ENCODE measurements around the gene FHL1.

FHL1 gene

DNA sequence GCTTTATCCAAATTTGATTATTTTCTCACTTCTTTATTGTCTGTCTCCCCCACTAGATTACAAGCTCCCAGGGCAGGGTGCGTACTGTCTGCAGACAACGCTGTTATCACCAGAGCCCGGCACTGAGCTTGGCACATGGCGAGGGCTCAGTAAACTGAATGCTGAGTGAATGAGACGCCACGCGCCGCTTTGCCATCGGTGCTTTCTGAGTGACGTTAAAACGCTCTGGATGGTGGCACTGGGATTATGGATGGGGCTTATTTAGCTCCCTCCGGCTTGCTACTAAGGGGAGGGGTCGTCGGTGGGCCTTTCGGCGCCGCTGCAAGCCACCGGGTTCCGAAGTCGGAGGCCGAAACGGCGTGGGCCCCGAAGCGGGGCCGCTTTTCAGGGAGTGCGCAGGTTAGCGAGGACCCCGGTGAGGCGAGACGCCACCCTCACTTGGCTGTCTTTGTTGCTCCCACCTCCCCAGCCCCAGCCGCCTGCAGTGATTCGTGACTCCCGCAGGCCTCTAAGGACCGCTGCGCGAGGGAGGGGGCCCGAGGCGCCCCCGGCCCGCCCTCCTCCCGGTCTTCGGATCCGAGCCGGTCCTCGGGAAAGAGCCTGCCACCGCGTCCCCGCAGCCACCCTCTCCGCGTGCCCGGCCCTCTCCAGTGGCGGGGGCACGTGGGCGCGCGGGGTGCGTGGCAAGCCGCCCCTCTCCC lies 569 bp upstream of the FHL1 start:
- no peak for DNase-seq (ENCODE audit: low read depth)
- TF ChIP-seq, protein P1, sequence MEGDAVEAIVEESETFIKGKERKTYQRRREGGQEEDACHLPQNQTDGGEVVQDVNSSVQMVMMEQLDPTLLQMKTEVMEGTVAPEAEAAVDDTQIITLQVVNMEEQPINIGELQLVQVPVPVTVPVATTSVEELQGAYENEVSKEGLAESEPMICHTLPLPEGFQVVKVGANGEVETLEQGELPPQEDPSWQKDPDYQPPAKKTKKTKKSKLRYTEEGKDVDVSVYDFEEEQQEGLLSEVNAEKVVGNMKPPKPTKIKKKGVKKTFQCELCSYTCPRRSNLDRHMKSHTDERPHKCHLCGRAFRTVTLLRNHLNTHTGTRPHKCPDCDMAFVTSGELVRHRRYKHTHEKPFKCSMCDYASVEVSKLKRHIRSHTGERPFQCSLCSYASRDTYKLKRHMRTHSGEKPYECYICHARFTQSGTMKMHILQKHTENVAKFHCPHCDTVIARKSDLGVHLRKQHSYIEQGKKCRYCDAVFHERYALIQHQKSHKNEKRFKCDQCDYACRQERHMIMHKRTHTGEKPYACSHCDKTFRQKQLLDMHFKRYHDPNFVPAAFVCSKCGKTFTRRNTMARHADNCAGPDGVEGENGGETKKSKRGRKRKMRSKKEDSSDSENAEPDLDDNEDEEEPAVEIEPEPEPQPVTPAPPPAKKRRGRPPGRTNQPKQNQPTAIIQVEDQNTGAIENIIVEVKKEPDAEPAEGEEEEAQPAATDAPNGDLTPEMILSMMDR (IDR thresholded peaks at IDR 0.05; ENCODE audit: low read depth, low read length, missing control alignments) = no peak
- H3K4me3 ChIP-seq (ENCODE audit: low read depth, low read length) = peak overlapping the region; percentile 36

DNA sequence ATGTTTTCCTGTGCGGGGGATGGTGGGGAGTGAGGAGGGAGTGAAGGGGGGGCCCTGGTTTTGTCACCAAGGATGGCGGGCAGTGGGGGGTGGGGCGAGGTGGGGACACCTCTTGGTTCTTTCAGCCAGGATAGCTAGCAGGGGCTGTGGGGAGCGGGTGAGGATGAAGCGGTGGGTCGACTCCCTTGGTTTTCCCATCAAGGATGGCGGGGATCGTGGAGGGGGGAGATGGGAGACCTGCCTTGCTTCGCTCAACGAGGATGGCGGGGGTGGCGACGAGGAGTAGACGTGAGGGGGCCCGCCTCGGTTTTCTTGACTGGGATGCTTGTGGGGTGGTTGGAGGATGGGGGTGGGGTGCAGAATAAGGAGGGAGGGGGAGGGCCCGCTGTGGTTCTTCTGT lies 643 bp downstream of the FHL1 start:
- no peak for DNase-seq (ENCODE audit: low read depth)
- no peak overlapping the region for H3K4me3 ChIP-seq (ENCODE audit: low read depth, low read length)
- TF ChIP-seq, protein P1 (IDR thresholded peaks at IDR 0.05; ENCODE audit: low read depth, low read length, missing control alignments) = no peak

DNA sequence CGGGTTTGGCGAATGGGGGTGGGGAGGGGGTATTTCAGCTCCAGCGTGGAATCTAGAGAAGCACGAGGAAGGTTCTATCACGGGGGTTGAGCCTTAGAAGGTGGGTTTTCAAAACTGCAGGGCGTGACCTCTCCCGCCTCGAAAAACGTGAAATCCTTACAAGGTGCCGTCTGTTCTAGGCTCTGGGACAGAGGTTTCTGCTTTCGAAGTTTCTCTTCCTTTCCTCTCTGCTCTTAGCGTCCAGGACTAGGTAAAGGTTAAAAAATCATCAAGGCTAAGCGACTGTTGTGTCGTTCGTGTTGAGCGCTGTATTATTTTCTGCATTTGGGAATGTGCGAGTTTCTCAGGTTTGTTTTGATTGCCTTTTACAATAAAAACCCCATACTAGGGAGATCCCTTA lies 1.1 kb downstream of the FHL1 start:
- DNase-seq (ENCODE audit: low read depth) = no peak
- H3K4me3 ChIP-seq (ENCODE audit: low read depth, low read length) = no peak overlapping the region
- TF ChIP-seq, protein P1 (IDR thresholded peaks at IDR 0.05; ENCODE audit: low read depth, low read length, missing control alignments) = no peak

DNA sequence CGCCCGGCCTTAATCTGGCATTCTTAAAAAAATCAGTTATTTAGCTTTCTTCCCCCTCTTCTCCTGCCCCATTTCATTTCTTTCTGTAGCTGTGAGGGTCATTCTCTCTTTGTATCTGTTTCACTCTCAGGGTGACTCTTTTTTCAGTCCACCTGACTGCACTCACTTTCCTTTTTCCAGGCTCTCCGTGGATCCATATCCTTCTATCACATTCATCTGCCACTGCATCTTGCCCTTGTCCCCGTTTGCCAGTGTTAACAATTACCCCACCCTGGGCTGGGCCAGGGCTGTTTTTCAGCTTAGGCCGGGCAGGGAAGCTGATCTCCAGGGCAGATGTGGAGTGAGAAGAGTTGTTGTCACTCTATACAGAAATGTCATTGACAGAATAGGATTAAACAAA lies 7.7 kb downstream of the FHL1 start:
- TF ChIP-seq, protein P1 (IDR thresholded peaks at IDR 0.05; ENCODE audit: low read depth, low read length, missing control alignments) = no peak
- no peak for DNase-seq (ENCODE audit: low read depth)
- no peak overlapping the region for H3K4me3 ChIP-seq (ENCODE audit: low read depth, low read length)

DNA sequence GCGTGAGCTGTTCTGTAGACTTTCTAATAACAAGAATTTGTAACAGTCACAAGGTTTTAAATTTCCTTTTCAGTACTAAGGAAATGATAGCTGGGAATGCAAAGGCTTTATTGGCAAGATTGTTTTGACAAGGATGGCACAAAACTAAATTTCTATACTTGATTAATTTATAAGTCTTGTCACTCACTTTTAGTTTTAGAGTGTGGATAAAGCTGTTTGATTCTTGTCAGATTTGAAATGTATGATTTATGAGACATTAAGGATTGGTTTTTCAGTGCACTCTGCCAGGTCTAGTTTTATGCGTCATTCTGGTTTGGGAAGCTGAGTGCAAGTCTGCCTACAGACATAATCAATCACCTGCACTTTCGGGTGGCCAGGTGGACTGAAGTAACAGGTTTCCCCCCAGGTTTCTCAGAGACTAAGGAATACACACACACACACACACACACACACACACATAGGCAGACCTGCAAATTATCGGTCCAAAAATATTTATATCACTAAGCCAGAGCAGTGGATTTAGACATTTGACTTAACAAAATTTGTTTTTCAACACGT lies 9.3 kb downstream of the FHL1 start:
- H3K4me3 ChIP-seq (ENCODE audit: low read depth, low read length) = no peak overlapping the region
- TF ChIP-seq, protein P1 (IDR thresholded peaks at IDR 0.05; ENCODE audit: low read depth, low read length, missing control alignments) = no peak
- DNase-seq (ENCODE audit: low read depth) = no peak

DNA sequence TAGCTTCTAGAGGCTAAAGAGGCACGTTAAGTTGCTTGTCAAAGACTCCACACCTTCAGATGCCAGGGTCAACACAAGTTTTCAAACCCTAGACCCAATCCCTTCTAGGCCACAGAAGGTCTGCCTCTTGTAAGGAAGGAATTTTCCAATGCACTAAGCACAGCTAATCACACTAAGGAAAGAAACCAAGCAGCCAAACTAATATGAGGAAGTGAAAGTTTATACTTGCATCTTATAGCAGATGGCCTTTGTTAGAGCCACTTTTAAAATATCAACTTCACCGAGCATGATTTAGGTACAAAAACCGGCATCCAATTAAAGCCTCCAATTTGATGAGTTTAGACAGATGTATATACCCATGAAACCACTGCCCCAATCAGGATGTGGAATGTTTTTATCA lies 9.9 kb downstream of the FHL1 start:
- DNase-seq (ENCODE audit: low read depth) = no peak
- TF ChIP-seq, protein P1 (IDR thresholded peaks at IDR 0.05; ENCODE audit: low read depth, low read length, missing control alignments) = no peak
- no peak overlapping the region for H3K4me3 ChIP-seq (ENCODE audit: low read depth, low read length)

DNA sequence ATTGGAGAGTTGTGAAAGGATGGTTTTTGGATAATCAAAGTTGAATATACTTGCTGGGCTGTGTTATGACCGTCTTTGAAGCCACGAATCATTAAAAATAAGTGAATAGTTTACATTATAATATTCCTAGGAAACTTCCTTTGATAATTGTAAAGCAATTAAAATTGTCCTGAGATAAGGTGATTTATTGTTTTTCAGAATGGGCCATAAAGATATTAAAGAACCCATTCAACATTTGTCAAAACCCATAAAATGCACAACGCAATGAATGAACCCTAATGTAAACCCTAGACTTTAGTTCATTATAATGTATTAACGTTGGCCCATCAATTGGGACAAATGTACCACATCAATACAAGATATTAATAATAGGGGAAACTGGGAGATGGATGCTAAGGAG lies 11.4 kb downstream of the FHL1 start:
- no peak for DNase-seq (ENCODE audit: low read depth)
- TF ChIP-seq, protein P1 (IDR thresholded peaks at IDR 0.05; ENCODE audit: low read depth, low read length, missing control alignments) = no peak
- H3K4me3 ChIP-seq (ENCODE audit: low read depth, low read length) = no peak overlapping the region
